AG09309 (cell line): ENCODE data around the gene TRABD.

Experiments used
- DNase-seq: peaks from one replicate; pipeline ENCODE4 v3.0.0-alpha.2; 2010; ENCODE audit warnings: low read depth
- H3K4me3 ChIP-seq: 2 replicates; pipeline ENCODE4 v1.5.1; 2011; ENCODE audit warnings: mild to moderate bottlenecking, low read depth, low read length, moderate library complexity; ENCODE audit not compliant: control insufficient read depth
- CTCF ChIP-seq: IDR thresholded peaks from 2 replicates; pipeline ENCODE4 v1.5.1; 2011; ENCODE audit warnings: mild to moderate bottlenecking, low read depth, low read length, inconsistent platforms; ENCODE audit not compliant: insufficient read depth, control insufficient read depth; ENCODE audit errors: missing control alignments

TRABD gene

GRCh38 chr22:50222508-50222907 lies 36.8 kb downstream of the TRABD start:
- no peak for TF ChIP-seq CTCF
- DNase-seq, result no peak
- H3K4me3 ChIP-seq, result no peak overlapping the region

DNA sequence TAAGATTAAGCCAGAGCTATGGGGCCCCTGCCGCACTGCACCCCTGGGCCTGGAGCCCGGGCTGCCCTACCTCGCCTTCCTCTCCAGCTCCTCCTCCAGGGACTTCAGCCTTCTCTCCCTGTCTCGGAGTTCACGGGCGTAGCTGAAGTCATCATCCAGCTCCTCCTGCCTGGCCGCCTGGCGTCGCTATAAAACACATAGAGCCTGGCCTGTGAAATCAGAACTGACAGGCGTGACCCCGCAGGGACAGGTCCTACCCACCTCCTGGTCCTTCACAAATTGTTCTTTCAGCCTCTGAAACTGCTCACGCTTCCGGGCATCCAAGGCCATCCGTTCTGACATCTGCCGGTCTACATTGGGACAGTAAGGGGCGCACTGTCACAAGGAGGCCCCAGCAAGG lies 38.4 kb downstream of the TRABD start:
- TF ChIP-seq CTCF, result no peak
- H3K4me3 ChIP-seq, result no peak overlapping the region
- no peak for DNase-seq

- H3K4me3 ChIP-seq, result no peak overlapping the region
- no peak for TF ChIP-seq CTCF
- DNase-seq, result no peak
Observed at GRCh38 chr22:50225200-50225969, 39.7 kb downstream of the TRABD start.

GRCh38 chr22:50226063-50226874 lies 40.6 kb downstream of the TRABD start:
- no peak overlapping the region for H3K4me3 ChIP-seq
- TF ChIP-seq CTCF, result no peak
- DNase-seq, result no peak

- no peak for TF ChIP-seq CTCF
- no peak for DNase-seq
- no peak overlapping the region for H3K4me3 ChIP-seq
Observed at GRCh38 chr22:50226875-50227165, 41.1 kb downstream of the TRABD start.

DNA sequence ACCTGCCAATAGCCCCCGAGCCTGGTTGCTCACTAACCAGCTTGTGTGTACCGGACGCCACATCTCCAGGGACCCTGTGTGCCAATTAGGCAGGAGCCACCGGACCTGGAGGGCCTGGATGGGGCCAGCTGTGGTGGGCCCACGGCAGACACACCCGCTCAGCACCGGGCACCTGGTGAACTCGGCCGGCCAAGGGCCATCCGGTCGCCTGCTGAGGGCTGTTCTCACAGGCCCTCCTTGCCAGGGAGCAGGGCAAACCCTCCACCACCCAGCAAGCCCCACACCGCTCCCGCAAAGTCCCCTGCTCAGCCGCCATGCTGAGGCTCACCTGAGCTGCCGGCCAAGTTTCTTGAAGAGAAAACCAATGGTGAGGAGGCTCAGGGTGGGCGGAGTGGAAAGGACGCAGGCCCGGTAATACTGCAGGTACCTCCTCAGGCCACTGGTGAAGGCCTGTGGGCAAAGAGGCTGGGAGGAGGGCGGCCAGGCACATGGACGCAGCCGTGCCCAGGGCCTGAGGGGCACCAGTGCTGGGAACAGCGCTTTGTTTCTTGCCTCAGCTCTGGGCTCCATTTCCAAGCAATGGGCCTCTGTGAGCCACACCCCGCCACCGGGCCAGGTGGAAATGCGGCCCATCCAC lies 42.0 kb downstream of the TRABD start:
- no peak for TF ChIP-seq CTCF
- no peak for DNase-seq
- H3K4me3 ChIP-seq, result no peak overlapping the region
